ENCODE data around the gene SLC35E3. TPM values are rescaled to one million over a fixed set of nuclear protein-coding genes. Genes with fewer than 3 reads are reported as not detected.

Gene SLC35E3
- polyA plus RNA-seq, 3 donors = 2.1 to 3.6 (median 2.9) TPM

GRCh38 chr12:68824131-68824530, 78.2 kb downstream of the SLC35E3 start:
- H3K27ac ChIP-seq (ENCODE audit: low read depth, low read length) = no peak overlapping the region
- 93 to 95% (median 95%) methylated on average over 5 of the region's 5 CpGs for WGBS, 3 donors

- 96 to 97% (median 96%) methylated on average over 16 of the region's 16 CpGs for WGBS, 3 donors
- H3K27ac ChIP-seq (ENCODE audit: low read depth, low read length) = no peak overlapping the region
These were observed 78.7 kb downstream of the SLC35E3 start for GRCh38 chr12:68824597-68825250.

- WGBS, 3 donors = 88 to 95% (median 92%) methylated on average over 11 of the region's 11 CpGs
- no peak overlapping the region for H3K27ac ChIP-seq (ENCODE audit: low read depth, low read length)
These were observed 79.7 kb downstream of the SLC35E3 start for GRCh38 chr12:68825569-68826217.

DNA sequence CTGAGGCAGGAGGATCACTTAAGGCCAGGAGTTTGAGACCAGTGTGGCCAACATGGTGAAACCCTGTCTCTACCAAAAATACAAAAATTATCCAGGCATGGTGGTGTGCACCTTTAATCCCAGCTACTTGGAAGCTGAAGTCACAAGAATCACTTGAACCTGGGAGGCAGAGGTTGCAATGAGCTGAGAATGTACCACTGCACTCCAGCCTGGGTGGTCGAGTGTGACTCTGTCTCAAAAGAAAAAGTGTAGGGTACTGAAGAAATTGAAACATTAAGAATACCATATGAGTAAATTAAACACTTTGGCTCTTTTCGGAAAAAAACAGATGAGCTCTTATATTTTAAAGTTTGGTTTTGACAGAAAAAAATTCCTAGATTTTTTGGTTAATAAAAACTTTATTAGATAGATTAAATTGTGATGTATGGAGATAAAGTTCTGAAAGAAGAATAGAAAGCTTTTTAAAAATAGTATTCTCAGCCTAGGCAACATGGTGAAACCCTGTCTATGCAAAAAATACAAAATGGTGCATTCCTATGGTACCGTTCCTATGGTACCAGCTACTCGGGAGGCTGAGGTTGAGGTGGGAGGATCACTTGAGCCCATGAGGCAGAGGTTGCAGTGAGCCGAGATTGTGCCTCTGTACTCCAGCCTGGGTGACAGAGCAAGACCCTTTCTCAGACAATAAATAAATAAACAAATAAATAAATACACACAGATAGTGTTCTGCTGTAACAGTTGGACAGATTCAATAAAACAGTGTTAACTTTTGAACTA, 82.1 kb downstream of the SLC35E3 start:
- no peak overlapping the region for H3K27ac ChIP-seq (ENCODE audit: low read depth, low read length)
- 80 to 86% (median 84%) methylated on average over 5 of the region's 5 CpGs for WGBS, 3 donors

GRCh38 chr12:68828672-68829068, 82.7 kb downstream of the SLC35E3 start:
- no peak overlapping the region for H3K27ac ChIP-seq (ENCODE audit: low read depth, low read length)
- 80 to 83% (median 81%) methylated on average over 7 of the region's 7 CpGs for WGBS, 3 donors

Other genes starting within 250 kb of the SLC35E3 start
- gene RAP1B, start 135.3 kb upstream of the SLC35E3 start, polyA plus RNA-seq = 100 to 1,000 TPM in 2 of 3 donors, 10 to 100 TPM in 1; 50.5 to 206 (median 186) TPM
- gene NUP107, start 59.2 kb upstream of the SLC35E3 start, polyA plus RNA-seq = 10 to 100 TPM in 2 of 3 donors, 1 to 10 TPM in 1; 7.6 to 19.3 (median 15.3) TPM
- 10 to 100 TPM in 2 of 3 donors, 1 to 10 TPM in 1; 9.2 to 19.6 (median 10.7) TPM for gene MDM2, start 62.0 kb downstream of the SLC35E3 start, polyA plus RNA-seq
- 10 to 100 TPM; 10.7 to 81.3 (median 74.8) TPM for gene CPM, start 187.0 kb downstream of the SLC35E3 start, polyA plus RNA-seq